G401 (cell line): ENCODE results near the gene TRIM59. TPM values are rescaled to one million over a fixed set of nuclear protein-coding genes. Genes with fewer than 3 reads are reported as not detected.
"Not testable (repeated sequence)": the region's sequence is repeated elsewhere in the genome, so short reads cannot be mapped to it uniquely, and the experiment has no call there.

Source experiments
- DNase-seq: peaks from one replicate; pipeline ENCODE4 v3.0.0-alpha.2; 2015; ENCODE audit warnings: low spot score
- in situ Hi-C: cut with HindIII; loops from 2 replicates; pipeline ENCODE4 v1.10.0; 2016; ENCODE audit warnings: low sequenced_read_pairs, mixed read lengths
- total RNA-seq: library from RNA; depleted of rRNA; stranded (reverse); fragments of >200 nt; shearing (Covaris generic); gene quantifications from 2 replicates; pipeline ENCODE4 v1.2.3, GENCODE V29; 2014

The TRIM59 gene
- total RNA-seq, 1 experiment from 2014 or later = not detected

DNA sequence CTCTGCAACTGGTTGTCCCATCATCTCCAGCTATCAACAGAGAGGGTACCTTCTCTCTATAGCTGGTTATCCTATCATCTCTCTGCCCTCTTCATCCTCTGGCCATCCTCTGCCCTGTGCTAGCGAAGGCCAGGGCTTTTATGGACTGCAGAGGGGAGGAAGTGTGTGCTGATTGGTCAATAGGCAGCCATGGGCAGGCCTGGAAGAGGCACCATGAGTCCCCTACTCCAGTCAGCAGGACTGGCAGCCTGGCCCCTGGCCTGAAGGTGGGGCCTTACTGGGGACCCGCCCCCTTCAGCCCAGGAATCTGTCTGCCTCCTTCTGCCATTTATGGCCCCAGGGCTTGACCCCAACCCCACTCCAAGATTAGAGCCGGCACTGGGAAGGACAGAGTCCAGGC lies 10.4 kb upstream of the TRIM59 start:
- no peak for DNase-seq
- in situ Hi-C loops = no loop called here

DNA sequence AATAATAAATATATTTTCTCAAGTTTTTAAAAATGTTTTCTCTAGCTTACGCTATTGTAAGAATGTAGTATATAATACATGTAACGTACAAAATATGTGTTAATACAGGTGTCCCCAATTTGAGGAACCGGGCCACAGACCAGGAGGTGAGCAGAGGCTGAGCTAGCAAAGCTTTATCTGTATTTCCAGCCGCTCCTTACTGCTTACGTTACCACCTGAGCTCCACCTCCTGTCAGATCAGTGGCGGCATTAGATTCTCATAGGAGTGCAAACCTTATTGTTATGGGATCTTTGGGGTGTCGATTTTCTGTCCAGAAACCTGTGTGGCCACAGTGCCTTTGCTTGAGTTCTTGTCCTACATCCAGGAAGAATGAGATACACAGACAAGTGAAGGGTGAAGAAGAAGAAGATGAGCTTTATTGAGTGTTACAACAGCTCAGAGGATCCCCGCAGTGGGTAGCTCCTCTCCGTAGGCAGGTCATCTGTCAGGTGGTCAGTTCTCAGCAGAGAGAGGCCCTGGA lies 9.9 kb upstream of the TRIM59 start:
- in situ Hi-C loops = no loop called here
- no peak for DNase-seq

DNA sequence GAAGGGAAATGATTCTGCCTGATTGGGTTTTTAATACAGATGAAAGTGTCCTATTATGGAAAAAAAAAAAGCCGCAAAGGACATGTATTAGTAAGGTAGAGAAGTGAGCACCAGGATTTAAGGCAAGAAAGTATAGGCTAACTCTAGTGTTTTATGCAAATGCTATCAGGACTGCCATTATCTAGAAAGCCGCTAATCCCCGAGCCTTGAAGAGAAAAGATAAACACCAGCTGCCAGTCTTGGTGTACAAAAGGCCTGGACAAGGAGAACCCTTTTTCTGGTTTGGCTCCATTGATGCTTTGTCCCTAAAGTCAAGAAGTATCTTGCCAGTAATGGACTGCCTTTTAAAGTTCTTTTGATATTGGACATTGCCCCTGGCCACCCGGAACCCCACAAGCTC lies 8.6 kb upstream of the TRIM59 start:
- no peak for DNase-seq
- in situ Hi-C loops = no loop called here

DNA sequence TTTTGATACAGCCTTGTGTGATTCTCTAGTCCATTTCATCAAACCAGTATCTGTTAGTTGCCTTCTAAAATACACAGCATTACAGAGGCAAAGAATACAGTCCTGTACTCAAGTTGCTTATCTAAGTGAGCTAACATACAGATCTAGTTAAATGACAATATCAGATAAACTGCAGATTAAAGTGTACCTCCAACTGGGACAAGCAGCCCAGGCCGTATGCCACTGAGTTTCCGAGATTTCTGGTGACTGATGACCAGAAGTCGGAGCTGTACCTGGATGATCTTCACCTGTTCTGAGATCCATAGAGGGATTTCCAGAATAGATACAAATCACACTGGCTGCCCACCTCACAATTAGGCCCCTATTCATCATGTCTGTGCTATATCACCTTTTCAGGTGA lies 6.3 kb upstream of the TRIM59 start:
- no peak for DNase-seq
- in situ Hi-C loops = no loop called here

DNA sequence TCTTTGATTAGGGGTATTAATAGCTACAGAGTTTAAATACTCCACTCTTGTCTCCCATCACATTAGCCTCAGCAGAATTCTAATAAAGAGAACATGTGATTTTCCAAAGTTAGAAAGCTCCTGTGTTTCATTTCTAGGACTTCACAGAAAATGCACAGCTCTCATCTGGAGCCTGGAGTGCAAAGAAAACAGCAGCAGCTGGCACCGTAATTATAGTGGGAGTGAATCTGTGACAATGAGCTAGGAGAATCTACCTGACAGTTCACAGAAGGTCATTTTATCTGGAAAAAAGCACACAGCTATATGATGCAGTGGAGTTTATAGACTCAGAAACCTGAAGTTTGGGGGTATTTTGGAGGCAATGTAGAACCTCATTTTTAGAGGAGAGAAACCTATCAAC lies 5.4 kb upstream of the TRIM59 start:
- in situ Hi-C loops = no loop called here

DNA sequence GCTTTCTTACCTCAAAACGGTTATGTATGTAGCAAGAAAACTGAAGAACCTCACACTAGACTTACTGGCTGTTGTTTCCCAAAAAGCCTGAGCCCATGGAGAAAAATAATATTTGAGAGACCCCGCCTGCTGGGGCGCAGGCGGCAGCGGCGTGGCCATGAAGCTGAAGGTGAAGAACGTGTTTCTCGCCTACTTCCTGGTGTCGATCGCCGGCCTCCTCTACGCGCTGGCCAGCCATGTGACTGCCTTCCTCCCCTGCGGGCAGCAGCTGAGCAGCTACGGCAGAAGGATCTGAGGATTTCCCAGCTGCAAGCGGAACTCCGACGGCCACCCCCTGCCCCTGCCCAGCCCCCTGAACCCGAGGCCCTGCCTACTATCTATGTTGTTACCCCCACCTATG lies 2.7 kb upstream of the TRIM59 start:
- in situ Hi-C loops, DNase-seq: not testable (repeated sequence)

More for the DNA sequence above, 5.4 kb upstream of the TRIM59 start:
- no peak for DNase-seq

DNA sequence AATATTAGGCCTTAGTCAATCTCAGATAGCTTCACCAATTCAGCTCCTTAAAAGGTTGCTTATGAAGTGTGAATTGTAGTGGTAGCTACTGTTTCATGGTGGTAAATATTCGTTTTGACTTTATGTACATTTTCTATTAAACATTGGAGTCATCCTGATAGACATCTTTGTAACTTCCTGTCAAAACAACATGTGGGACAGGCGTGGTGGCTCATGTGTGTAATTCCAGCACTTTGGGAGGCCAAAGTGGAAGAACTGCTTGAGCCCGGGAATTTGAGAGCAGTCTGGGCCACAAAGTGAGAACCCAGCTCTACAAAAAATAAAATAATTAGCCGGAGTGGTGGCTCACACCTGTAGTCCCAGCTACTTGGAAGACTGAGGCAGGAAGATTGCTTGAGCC lies 2.0 kb upstream of the TRIM59 start:
- in situ Hi-C loops = no loop called here

DNA sequence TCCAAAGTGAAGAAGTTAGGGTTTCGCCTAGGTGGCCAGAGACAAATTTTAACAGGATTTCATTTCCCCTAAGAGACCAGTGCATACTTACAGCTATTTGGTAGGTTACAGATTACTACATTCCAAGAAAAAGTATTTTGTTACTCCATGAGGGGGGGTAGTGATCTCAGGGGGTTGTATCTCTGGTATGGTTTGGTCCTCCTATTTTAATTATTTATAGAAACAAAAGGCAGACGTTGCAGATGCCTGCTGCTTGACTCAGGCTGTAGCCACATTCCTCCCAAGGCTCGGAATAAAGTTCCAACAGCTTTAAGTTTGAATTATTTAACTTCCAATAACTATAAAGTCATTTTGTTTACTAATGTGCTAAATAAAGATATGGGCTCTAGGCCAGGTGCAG lies 1.3 kb upstream of the TRIM59 start:
- in situ Hi-C loops = no loop called here
- DNase-seq = no peak

More for the DNA sequence above, 2.0 kb upstream of the TRIM59 start:
- no peak for DNase-seq

DNA sequence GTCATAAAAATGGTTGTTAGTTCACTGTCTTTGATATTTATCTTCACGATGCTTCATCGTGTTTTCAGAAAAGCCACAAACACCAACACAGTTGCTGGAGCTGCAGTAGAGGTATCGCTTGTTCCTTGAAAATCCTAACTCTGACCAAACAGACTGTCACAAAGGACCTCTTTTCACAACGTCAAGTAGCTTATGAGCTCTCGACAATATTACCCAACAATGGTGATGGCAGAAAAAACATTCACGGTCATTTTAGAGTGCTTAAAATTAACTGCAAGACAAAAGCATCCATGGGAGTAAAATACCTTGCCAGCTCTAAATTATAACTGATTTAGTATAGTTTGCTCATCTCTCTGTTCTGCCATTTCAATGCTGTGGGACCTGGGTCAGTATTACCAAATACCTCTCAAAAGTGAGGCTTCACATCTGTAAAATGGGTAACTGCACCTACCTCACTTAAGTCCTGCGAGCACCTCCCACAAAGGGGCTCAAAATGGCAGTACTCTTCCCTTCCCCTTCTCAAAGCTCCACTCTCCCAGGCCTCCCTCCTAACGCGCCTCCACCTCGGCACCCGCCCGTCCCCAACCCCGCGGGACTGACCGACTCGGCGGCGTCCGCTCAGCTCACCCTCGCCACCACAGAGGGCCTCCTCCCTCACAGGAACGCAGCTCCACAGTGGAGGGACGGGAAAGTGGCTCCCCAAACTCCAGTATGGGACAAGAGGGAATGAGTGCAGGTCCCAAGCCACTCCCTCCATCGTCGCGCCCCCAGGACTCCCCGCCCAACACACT lies 546 bp downstream of the TRIM59 start:
- in situ Hi-C loops = no loop called here
- no peak for DNase-seq

DNA sequence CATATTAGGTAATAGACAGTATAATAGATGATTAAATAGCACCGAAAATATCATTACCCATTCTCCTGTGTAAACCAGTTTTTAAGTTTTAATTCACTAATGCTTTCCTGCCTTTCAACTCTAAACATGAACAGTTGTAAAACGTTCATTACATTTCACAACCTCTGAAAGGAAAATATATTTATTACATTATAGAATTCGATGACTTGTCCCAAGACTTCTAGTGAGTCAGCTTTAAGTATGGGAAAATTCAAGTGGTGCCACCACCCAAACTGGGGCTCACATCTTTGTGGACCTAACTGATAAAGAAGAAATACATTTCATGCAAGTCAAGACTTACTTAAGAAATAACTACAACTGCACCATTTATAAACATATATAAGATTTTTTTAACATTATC lies 2.0 kb downstream of the TRIM59 start:
- in situ Hi-C loops = no loop called here
- DNase-seq = no peak

DNA sequence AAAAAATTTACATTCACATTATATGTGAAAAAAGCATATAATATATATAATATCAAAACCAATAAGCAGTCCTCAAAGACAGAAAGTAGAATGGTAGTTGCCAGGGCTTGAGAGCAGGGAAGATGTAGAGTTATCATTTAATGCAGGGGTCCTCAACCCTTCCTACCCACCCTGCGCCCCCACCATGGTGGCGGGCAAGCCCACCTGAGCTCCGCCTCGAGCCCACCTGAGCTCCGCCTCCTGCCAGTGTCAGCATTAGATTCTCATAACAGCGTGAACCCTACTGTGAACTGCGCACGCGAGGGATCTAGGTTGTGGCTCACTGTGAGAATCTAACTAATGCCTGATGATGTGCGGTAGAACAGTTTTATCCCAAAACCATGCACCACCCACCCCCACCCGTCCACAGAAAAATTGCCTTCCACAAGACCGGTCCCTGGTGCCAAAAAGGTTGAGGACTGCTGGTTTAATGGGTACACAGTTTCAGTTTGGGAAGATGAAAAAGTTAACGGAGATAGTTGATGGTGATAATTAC lies 3.0 kb downstream of the TRIM59 start:
- DNase-seq = no peak
- in situ Hi-C loops = no loop called here

DNA sequence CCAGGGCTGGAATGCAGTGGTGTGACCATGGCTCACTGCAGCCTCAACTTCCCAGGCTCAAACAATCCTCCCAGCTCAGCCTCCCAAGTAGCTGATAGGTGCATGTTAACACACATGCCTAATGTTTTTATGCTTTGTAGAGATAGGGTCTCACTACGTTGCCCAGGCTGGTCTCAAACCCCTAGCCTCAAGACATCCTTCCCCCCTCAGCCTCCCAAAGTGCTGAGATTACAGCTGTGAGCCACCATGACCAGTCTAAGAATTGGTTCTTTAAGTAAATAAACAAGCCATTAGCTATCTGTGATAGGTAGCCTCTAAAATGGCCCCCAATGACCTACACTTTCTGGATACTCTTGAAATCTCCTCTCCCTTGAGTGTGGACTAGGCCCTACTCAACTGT lies 3.7 kb downstream of the TRIM59 start:
- no peak for DNase-seq
- in situ Hi-C loops = no loop called here

DNA sequence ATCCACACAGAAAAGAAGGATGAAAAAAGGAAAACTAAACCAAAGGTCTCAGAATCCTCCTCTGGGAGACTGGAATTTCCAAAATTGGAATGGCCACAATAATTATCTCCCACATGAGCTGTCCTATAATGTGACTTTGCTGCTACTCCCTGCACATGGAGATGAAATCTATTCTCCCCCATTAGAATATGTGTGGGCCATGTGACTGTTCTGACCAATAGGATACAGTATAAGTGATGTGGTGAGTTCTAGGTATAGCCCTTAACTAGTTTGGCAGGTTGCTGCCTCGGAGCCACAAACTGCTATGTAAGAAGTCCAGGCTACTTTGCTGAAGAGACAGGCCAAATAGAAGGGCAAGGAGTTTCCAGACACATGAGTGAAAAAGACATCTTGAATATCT lies 5.2 kb downstream of the TRIM59 start:
- in situ Hi-C loops = no loop called here
- DNase-seq = no peak

DNA sequence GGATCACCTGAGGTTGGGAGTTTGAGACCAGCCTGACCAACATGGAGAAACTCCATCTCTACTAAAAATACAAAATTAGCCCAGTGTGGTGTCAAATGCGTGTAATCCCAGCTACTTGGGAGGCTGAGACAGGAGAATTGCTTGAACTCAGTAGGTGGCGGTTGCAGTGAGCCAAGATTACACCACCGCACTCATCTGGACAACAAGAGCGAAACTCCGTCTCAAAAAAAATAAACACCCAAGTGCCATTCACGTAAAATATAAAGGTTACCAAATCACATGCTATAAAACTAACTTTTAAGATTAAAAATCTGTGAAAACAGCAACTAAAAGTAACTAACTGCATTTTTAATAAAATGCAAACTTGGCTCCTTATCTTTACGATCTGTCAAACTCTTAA lies 8.9 kb downstream of the TRIM59 start:
- DNase-seq = no peak
- in situ Hi-C loops = no loop called here

DNA sequence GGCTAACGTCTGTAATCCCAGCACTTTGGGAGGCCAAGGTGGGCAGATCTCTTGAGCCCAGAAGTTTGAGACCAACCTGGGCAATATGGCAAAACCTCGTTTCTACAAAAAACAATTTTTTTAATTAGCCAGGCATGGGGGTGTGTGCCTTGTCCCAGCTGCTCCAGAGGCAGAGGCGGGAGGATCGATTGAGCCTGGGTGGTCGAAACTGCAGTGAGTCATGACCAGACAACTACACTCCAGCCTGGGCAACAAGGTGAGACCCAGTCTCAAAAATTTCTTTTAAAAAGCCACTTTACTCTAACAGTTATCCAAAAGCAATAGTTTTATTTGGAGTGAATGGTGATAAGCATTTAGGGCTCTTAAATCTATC lies 12.5 kb downstream of the TRIM59 start:
- DNase-seq = no peak
- in situ Hi-C loops = no loop called here

DNA sequence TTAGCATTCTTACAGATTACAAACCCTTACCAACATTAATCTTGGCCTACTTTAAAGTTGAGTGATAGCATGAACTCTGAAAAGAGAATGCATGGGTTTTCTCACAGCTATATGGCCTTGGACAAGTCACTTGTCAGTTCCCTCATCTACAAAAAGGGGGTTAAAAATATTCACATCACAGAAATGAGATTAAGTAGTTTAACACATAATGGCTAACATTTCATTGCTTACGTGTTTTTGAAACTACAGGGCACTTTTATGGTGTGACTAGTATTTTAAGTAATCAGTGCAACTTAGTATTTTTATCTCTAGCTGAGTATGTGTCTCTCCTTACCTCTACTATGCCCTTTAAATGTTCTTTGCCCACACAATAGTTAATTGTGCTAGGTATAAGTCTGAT lies 13.8 kb downstream of the TRIM59 start:
- no peak for DNase-seq
- in situ Hi-C loops = no loop called here

DNA sequence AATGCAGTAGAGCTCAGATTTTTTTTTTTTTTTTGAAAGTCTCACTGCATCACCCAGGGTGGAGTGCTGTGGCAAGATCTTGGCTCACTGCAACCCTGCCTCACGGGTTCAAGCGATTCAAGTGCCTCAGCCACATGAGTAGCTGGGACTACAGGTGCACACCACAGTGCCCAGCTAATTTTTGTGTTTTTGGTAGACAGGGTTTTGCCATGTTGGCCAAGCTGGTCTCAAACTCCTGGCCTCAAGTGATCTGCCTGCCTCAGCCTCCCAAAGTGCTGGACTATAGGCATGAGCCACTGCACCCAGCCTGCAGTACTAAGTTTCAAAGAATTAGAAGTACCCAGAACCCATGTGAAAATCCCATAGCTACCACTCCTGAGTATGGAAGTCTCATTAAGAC lies 14.5 kb downstream of the TRIM59 start:
- in situ Hi-C loops = no loop called here
- no peak for DNase-seq

DNA sequence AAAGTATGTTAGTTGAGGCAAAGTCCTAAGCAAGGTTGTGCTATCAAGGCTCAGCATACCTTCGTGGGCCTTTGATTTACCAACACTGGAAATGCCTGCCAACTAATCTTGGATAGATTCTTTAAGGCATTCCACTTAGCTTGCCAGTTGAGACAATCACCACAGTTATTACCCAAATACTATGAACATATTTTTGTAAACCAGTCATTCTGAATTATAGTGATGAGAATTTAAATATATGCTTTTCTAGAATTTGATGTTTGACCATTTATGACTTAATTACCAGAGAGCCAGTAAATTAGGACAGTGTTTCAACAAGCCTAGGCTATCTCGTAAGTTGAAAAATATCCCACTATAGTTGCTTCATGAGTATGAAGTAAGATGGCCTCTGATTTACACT lies 15.5 kb downstream of the TRIM59 start:
- in situ Hi-C loops = no loop called here
- no peak for DNase-seq

DNA sequence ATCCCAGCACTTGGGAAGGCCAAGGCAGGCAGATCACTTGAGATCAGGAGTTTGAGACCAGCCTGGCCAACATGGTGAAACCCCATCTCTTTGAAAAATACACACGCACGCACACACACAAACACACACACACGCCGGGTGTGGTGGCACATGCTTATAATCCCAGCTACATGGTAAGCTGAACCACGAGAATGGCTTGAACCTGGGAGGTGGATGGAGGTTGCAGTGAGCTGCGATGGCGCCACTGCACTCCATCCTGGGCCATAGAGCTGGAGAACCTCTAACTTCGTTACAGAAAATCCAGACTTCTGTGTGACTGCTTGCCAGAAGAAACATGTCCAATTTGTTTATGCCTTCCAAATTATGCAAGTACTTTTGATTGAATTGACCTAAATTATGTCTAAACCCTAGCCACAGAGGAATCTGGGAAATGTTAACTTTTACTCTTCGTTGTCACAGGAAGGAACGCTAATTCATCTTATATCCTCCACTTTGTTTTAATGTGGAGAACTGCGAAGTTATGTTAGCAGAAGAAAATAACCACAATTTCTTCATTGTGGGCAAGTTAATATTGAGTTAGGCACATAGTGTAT lies 21.7 kb downstream of the TRIM59 start:
- in situ Hi-C loops = no loop called here

DNA sequence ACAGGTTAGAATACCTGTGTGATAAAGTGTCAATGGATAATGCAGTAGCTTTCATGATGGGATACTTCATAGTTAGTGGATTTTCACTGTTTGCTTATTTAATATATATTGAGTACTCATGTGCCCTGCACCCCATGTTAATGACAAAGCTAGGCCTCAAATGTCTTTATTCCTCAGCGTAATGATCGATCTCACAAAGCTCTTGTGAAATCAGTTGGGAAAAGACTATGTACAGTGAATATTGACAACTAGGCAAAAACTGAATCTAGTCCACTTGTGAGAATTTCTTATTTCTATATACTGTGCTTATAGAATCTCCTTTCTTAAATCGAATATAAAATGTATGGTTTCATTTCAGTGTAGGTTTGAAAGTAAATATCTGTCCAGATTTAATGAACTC lies 32.3 kb downstream of the TRIM59 start:
- in situ Hi-C loops = no loop called here
- DNase-seq = no peak

More for the DNA sequence above, 21.7 kb downstream of the TRIM59 start:
- no peak for DNase-seq
